Measurements from ENCODE around the gene LARP6.
"Not testable (repeated sequence)": the region's sequence is repeated elsewhere in the genome, so short reads cannot be mapped to it uniquely, and the experiment has no call there.

LARP6 gene

DNA sequence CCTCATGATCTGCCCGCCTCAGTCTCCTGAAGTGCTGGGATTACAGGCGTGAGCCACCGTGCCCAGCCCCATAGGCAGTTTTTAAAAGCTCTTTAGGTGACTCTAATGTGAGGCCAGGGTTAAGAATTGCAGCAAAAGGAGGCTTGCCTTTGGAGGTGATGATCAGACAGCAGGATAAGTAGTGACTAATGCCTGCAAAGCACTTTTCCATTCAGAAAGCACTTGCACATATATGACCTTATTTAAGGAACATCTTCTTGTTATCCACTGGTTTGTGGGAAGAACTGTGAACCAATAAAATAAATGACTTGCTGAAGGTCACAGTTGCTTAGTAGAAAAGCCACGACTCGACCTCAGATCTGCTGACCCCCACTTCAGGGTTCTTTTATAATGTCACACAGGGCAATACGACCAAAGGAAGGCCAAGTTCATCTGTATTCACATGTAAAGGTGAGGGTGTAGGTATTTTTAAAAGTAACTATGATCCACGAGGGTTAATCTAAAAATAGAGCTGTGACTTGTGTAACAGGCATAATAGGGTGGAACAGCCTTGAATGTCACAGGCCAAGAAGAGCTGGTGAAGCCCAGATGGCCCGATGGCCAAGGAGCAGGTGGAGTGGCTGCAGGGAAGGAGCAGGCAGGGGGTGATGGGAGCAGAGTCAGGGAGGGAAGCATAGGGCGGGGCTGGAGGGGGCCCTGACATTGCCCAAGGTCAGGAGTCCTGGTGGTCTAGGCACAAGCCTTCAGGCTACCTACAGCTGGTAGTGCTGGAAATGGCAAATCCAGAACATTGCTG lies 24.4 kb downstream of the LARP6 start:
- DNase-seq: no peak

DNA sequence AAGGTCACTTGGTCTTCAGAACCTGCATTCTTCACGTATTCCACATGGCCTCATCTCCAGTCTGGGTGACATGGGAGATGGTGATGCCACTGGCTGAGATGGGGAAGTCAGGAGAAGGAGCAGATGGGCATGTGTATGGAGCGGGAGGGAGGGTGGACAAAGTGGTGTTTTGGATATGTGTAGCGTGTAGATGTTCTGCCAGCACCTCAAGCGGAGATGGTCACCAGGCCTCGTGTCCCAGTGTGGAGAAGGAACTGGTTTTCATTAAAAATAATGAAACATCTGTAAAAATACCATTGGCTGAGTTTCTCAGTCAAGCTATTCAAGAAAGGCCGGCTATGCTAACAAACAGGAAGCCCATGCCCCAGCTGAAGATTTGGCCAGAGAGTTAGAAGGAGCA lies 26.2 kb downstream of the LARP6 start:
- no peak for DNase-seq

DNA sequence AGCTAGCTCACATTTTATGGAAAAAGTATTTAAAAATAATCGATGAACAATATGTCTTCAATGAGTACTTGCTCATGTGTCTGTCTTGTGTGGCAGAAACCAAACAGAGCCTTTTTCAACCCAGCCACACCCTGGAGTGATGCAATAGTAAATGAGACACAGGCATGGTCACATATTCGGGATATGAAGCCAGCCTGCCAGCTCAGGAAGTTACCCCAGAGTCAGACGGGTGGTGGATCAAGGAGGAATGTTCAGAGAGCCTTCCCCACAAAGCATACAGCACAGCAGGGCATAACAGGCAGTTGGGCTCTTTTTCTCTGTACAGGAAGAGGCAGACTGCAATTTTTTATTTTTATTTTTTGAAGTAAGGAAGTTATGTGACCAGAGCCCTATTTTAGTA lies 27.3 kb downstream of the LARP6 start:
- DNase-seq: no peak

DNA sequence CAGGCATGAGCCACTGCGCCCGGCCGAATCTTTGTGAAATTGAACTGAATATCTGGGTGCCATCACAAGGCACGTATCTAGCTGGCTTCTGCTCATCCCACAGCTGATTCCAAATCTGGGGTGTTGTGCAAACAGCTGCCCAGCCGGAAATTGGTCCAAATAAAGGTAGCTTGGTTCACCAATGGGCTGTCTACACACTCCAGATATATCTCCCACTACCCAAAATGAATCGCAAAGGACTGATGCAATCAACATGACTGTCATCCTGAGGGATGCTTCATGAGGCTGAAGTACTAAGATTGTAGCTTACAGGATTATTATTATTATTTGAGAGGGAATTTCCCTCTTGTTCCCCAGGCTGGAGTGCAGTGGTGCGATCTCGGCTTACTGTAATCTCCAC lies 28.1 kb downstream of the LARP6 start:
- no peak for DNase-seq

DNA sequence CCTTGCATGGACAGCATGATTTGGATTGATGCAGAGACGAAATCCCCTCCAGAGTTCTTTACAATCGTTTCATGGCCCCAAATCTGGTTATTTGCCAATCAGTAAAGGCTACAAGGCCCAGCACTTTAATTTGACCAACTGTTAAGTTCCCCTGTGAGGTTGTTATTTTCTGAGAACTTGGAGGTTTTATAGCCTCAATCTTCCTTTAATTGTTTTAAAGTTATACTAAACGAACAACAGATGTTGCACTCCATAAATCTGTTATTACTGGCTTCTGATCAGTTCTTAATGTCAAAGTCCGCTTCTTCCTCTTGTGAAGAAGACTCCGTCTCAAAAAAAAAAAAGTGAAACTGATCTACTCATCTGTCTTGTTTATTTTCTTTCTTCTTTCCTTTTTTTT lies 30.8 kb downstream of the LARP6 start:
- no peak for DNase-seq

DNA sequence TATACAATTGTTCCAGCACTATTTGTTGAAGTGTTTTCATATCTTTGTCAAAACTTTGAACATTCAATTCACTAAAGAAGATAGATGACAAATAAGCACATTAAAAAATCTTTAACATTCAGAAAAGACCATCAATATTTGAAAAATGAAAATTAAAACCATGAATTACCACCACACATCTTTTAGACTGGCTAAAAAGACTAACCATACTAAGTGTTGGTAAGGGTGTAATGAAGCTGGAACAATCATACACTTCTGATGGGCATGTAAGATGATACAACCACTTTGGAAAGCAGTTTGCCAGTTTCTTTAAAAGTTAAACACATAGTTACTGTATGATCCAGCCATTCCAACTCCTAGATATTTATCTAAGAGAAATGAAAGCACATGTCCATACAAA lies 33.7 kb downstream of the LARP6 start:
- DNase-seq: no peak

DNA sequence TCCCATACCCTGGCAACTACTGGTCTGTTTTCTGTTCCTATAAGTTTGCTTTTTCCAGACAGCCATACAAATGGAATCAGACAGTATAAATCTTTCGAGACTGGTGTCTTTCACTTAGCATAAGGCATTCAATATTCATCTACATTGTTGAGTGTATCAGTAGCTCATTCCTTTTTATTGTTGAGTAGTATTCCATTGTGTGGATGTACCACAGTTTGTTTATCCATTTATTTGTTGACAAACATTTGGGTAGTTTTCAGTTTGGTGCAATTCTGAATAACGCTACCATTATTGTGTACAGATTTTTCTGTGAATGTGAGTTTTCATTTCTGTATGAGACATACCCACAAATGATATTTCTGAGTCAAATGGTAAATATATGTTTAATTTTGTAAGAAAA lies 35.4 kb downstream of the LARP6 start:
- no peak for DNase-seq

DNA sequence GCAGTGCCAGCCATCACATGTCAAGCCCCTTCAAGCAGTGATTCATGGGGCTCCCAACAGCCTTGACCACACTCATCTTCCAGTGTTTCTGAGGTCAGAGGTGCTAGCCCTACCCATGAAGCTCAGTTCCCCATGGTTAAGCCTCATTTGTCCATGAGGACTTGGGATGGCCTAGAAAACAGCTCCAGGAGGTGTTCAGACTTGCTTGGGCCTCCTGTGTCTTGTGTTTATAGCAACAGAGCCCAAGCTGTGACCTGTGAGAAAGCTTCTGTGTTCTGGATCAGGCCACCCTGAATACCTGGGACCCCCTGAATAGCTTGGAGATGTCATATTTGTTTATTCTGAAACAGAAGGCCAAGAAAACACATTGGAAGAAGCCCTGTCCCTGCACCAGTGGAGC lies 36.7 kb downstream of the LARP6 start:
- no peak for DNase-seq

DNA sequence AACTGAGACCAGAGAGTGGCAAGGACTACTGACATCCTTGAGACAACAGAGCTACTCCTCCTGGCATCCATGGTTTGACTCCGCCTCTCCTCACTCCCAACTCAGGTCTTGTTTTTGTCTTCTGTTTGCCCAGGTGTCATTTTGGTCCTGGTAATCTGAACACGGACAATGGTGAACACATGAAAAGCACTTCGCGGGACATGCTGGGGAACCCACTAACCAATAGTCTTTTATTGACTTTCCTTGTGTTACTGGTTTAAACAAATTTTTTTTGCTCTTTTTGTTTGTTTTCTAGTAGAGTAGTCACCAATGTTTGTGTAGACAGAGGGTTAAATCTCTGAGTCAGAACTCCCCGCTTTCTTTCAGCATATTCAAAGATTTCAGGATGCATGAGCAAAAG lies 38.4 kb downstream of the LARP6 start:
- DNase-seq: no peak

DNA sequence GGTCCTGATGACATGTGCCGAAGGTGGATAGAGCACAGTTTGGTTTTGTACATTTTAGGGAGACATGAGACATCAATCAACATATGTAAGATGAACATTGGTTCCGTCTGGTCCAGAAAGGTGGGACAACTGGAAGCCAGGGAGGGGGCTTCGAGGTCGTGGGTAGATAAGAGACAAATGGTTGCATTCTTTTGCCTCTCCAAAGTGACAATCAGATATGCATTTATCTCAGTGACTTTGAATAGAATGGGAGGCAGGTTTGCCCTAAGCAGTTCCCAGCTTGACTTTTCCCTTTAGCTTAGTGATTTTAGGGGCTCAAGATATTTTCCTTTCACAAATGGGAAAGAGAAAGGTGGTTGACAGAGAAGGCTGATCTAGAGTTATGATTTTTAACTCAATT lies 38.9 kb downstream of the LARP6 start:
- not testable (repeated sequence) for DNase-seq

DNA sequence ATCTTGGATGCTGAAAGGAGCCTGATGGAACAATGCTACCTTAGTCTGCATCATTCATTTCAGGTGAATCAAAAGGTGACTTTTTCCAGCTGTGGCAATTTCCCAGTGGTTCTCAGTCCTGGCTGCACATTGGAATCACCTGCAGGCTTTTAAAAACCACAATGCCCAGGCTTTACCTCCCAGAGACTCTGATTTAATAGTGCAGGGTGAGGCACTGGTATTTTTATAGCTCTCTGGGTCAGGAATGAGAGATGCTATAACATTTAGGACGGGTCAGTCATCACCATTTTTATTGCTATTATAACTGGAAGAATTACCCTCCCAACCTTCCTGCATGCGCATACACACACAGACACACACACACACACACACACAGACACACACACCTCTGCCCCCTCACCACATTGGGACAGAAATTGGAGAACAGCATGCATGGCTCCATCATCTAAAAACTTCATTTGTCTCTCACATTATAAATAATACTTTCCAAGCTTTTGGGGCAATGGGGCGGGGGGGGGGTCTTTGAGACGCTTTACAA lies 41.1 kb downstream of the LARP6 start:
- no peak for DNase-seq

DNA sequence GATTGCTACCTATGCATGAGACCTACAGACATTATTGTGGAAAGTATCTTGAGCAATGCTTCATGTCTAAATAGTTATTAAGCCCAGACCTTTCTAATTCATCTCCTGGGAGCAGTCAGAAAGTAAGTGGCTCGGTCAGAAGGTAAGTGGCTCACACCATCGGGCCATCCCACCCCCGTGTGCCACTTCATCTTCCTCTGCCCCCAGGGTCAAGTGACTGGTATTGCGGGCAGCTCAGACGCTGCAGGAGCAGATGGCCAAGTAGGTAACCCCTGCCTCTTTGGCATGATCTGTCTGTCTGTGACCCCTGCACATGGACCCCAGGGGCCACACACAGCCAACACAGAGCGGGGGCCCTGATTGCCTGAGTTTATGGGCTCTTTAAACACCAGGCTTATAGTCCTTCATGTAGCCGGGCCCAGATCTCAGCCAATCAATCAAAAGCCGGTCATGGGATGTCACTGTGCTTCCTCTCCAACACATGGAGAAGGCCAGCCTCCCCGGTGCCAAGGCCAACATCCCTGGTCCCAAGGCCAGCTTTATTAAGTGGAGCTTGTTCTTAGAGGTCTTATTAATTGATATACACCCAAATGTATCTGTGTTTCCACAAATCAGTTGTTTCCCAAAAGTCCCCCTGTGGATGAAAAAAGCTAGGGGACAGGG lies 42.9 kb downstream of the LARP6 start:
- no peak for DNase-seq

DNA sequence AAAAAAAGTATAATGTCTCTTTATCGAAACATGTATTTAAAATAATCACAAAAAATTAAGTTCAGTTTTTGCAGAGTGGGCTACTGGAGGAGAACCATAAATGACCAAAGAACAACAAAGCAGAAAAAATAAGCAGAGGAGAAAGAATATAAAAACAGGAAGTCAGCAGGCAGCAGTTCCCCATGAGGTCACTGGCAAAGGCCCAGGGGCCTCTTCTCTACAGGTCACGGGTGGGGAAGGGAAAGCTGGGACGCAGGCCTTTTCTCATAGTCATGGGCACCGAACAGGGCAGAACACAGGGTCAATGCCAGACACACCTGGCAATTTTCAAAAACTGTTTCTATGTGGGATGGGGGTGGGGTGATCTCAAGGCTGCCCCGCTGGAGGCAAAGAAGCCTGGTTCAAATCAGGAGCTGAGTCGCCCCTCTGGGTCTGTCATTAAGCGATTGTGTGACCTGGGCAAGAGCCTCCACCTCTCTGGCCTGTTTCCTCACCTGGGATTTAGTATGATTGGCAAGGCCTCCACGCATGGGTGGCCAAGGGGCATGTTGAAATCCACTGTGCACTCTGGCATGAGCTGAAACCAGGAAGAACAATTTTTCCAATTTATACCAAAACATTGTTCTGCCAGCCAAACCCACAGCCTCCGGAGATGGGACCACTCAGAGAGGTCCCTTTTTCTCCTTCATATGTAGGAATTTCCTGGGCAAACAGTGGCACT lies 46.8 kb downstream of the LARP6 start:
- no peak for DNase-seq

DNA sequence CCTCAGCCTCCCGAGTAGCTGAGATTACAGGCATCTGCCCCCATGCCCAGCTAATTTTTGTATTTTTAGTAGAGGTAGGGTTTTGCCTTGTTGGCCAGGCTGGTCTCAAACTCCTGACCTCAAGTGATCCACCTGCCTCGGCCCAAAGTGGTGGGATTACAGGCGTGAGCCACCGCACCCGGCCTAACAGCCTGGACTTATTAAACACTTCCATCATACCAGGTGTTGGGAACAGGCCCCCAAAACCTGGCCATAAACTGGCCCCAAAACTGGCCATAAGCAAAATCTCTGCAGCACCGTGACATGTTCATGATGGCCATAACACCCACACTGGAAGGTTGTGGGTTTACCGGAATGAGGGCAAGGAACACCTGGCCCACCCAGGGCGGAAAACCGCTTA lies 49.6 kb downstream of the LARP6 start:
- not testable (repeated sequence) for DNase-seq

DNA sequence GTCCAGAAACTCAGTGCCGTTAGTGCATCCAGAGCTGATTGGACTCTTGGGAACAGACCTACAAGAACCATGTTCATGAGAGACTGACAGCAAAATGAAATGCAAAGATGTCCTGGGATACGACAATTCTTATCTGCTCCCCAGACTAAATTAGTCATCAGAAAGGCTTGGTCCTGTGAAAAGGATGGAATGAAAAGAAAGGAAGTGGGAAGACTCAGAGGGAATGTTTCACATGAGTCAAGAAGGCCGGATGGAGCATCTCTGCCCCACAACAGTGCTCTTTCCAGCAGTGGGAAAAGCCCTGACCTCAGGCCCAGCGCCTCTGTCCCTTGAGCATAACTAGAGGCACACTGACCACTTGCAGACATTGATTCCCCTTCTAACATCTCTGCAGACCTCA lies 51.3 kb downstream of the LARP6 start:
- DNase-seq: no peak

DNA sequence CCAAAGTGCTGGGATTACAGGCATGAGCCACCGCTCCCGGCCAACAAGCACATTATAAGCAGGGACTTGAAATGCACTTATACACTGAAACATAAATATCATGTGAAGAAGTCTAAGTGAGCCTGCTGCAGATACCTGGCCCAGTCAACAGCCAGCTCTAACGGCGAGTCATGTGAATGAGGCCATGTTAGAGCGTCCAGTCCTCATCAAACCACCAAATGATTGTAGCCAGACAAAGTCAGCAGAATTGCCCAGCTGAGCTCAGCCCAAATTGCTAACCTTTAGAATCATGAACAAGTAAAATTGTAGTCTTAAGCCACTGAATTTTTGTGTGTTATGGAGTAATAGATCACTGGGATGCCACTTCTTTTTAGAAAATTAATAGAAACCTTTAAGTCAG lies 52.8 kb downstream of the LARP6 start:
- DNase-seq: no peak

DNA sequence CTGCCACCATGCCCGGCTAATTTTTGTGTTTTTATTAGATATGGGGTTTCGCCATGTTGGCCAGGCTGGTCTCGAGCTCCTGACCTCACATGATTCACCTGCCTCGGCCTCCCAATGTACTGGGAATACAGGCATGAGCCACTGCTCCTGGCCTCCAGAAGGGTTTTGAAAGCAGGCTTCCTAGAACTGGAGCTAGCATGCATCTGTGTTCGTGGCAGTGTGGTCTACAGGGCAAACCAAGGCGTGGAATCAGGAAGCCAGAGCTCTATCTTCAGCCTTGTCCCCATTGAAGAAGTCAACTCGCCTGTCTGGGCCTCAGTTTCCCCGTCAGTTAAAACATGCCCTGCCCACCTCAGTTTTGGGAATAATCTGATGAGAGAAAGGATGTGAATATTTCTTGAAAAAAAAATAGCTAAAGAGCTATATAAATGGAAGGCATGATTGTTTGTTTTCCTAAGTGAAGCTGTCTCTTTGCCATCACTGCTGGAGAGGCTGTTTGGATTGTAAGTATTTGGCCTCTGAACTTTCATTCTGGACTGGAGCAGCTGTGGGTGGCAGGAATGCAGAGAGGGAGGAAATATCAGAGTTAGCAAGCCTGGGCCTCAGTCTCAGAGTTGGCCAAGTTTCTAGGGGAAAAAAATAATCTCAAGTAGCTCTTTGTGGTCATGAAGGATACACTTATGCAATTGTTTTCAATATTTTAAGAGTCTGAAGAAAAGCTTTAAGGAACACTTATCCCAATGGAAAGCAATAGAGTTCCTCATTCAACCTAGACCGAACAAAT lies 54.1 kb downstream of the LARP6 start:
- no peak for DNase-seq

DNA sequence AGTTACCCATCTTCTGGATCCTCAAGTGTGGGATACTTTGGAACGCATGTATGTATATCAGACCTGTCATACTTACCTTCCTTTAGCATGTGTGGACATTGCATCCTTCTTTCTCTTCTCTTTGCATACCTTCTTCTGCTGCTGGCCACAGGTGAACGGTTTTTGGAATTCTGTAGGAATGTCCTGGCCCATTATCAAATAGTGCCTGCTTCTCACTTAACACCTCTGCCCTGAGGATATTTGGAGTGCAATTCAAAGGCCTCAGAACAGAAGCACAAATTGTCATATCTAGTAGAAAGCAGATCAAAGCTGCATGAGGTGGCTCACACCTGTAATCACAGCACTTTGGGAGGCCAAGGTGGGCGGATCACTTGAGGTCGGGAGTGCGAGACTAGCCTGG lies 56.5 kb downstream of the LARP6 start:
- no peak for DNase-seq

DNA sequence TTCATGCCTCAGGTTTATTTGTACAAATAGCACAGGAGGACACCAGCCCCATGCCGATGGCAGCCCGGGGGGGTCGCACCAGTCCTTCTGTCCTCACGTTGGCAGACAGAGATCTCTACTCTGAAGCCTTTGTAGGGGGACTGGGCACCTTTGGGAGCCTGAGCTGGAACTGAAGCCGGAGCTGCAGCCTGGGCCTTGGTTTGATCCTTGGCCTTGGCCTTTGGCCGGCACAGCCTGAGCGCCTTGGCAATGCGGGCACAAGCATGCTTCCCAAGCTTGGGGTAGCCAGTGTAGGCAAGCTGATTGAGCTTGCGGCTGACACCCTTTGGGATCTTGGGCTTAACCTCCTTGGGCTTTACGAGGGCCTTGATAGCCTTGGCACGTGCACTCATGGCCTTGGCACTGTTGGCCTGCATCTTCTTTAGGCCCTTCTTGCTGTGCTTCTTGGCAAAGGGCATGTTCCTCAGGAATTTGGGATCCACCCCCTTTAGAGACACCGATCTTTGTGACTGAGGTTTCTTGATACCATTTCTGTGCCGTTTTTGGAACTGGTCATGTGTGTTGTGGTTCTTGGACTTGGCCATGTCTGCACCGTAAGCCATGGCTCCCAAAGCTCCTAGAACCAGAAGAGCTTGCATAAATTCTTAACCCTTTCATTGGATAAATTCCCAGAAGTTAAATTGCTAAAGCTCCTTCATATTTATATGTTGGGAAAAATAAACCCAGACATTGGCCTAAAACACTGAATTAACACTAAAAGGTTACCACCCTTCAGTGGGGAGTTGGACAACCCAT lies 57.2 kb downstream of the LARP6 start:
- DNase-seq: no peak

DNA sequence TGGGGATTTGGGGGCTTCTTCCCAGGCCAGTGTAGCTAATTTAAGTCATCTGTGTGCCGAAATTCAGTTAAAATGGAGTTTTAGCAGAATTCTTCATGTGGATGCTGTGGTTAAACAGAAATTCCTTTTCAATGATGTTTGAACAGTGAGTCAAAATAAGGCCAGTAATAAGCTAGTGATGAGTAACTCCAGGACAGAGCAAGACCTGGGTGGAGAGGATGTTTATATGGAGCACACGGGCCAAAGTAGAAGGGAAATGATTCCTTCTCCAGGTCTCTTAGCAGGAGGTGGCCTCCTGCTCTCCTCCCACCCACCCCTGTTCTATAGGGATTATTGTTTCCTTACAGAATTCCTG lies 58.7 kb downstream of the LARP6 start:
- DNase-seq: no peak

DNA sequence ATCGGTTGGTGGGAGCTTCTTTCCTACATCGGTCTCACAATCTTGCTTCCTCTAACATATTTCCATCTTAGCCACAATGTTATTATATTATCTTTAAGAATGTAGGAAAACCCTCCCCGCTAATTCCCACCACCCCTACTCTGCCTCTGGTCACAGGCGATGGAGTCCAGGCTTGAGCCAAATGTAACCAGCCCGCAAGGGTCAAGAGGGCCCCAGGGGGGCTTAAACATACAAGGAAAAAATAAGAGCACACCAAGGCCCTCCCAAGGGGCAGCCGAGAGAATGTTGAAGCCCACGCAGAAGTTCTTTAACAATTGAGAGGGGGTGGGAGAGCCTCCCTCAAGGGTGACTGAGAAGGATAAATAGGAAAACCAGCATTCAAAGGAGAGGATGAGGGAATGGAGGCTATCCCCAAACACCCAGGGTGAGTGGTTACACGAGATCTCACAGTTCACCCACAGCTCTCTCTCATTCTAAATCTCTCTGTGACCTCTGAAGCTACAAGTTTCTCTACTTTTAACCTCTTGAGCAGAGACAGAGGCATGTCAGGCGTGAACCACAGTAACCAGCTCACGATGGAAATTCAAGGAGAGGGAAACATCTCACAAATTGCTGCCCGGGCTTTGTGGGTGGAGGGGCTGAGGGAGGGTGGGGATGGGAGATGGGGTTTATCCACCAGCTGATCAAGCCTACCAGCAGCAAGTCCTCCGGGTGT lies 59.2 kb downstream of the LARP6 start:
- no peak for DNase-seq

DNA sequence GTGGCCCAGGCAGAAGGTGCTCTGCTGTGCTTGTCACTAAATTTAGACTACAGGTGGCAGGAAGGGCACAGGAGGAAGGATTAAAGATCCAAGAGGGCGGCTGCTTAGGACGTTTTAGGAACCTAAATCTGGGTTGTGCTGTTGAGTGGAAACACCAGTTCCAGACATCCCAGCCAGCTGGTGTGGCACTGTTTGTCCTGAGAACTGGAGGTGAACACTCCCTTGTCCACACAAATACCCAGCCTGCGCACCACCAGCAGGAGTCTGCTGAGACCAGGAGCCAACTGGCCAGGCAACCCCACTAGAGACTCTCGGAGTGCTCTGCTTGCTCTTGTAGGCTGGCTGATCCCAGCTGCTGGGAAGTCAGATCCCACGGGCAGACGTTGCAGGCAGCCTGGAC lies 60.3 kb downstream of the LARP6 start:
- DNase-seq: no peak
